Skin epidermis (tissue), 12 donors: ENCODE results near the gene SEZ6.

ENCODE experiments used
- H3K27ac ChIP-seq, 21 experiments: fragments of 200-600 bp; sonication (generic) in 11 of 21; one replicate each; pipeline ENCODE4 v1.5.0; 2020; ENCODE audit warnings: mild to moderate bottlenecking in 3 of 21, inconsistent platforms in 2 of 21, moderate library complexity in 2 of 21
- H3K4me3 ChIP-seq, 7 experiments: fragments of 200-600 bp; sonication (generic) in 2 of 7; one replicate each; pipeline ENCODE4 v1.5.0; 2020; ENCODE audit warnings: inconsistent platforms in 2 of 7, mild to moderate bottlenecking in 2 of 7, moderate library complexity in 1 of 7

The SEZ6 gene

GRCh38 chr17:28912938-28913333 lies 92.9 kb downstream of the SEZ6 start:
- Histone ChIP-seq H3K4me3 (no peak overlapping the region), H3K27ac (peak overlapping the region in 2 of 21 experiments; percentile 5 to 13)

- no peak overlapping the region for H3K4me3 ChIP-seq
- H3K27ac ChIP-seq = peak overlapping the region in 2 of 21 experiments; percentile 5 to 13
These were observed 93.4 kb downstream of the SEZ6 start for GRCh38 chr17:28912281-28912937.

GRCh38 chr17:28911411-28912045 lies 94.3 kb downstream of the SEZ6 start:
- H3K27ac ChIP-seq = peak overlapping the region in 1 of 21 experiments; percentile 65
- no peak overlapping the region for H3K4me3 ChIP-seq

GRCh38 chr17:28910534-28910933 lies 95.3 kb downstream of the SEZ6 start:
- Histone ChIP-seq H3K4me3 (no peak overlapping the region), H3K27ac (no peak overlapping the region)

GRCh38 chr17:28908640-28909167 lies 97.1 kb downstream of the SEZ6 start:
- peak overlapping the region in 11 of 21 experiments; percentile 22 to 66 (median 55) for H3K27ac ChIP-seq
- H3K4me3 ChIP-seq = no peak overlapping the region

- Histone ChIP-seq H3K4me3 (no peak overlapping the region), H3K27ac (peak overlapping the region in 12 of 21 experiments; percentile 7 to 66 (median 54))
These were observed 97.9 kb downstream of the SEZ6 start for GRCh38 chr17:28907709-28908475.

- peak overlapping the region in 4 of 21 experiments; percentile 1 to 25 (median 12) for H3K27ac ChIP-seq
These were observed 99.0 kb downstream of the SEZ6 start for GRCh38 chr17:28906706-28907438.

GRCh38 chr17:28906276-28906675 lies 99.6 kb downstream of the SEZ6 start:
- peak overlapping the region in 1 of 21 experiments; percentile 2 for H3K27ac ChIP-seq
- no peak overlapping the region for H3K4me3 ChIP-seq

More at GRCh38 chr17:28906706-28907438, 99.0 kb downstream of the SEZ6 start:
- H3K4me3 ChIP-seq = no peak overlapping the region
